ENCODE data around the gene SPTSSB.
A peak's percentile ranks its signal among the peaks of the same experiment; 100 is the strongest.

Gene SPTSSB

DNA sequence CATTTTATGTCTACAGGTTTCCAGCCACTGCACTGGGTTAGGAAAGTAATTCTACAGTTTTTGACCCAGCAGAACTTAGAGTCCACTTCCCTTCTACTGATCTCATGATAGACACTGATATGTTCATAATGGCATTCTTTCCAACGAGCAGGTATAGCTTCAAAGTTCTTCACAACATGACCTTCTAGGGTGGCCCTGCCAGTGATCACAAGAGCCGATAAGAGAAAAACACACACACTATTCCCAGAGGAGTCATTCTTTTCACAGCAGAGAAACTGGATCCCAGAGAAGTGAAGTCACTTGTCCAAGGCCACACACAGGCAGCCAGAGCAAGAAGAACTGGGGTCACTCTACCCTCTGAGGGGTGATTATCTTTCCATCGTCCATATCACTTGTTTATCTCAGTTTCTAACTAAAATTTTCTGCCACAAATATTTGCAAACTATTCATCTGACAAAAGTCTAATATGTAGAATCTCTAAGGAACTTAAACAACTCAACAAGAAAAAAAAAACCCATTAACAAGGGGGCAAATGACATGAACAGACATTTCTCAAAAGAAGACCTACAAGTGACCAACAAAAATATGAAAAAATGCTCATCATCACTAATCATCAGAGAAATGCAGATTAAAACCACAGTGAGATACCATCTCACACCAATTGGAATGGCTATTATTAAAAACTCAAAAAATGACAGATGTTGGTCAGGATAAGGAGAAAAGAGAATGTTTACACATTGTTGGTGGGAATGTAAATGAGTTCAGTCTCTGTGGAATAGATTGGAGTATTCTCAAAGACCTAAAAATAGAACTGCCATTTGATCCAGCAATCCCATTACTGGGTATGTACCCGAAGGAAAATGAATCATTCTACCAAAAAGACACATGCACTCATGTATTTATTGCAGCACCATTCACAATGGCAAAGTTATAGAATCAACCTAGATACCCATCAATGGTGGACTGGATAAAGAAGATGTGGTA lies 31.5 kb downstream of the SPTSSB start:
- FAIRE-seq (no peak), DNase-seq (ENCODE audit: low spot score) (no peak)

DNA sequence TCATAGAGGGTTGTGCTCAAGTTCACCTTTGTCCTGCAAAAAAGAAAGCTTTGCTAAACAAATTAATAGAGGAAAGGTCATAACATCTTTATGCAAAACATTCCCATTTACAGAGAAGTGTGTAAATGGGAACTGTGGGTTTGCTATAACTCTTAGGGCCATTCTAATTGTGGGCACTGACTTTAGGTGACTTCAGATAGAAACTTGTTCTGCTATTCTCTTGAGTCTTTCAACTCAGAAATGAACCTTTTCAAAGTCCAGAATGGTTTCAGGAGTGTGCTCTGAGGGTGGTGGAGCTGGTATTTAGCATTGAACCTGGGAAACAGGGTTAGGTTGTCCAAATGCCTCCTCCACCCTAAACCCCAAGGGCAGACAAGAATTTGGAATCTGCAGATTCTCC lies 34.0 kb downstream of the SPTSSB start:
- DNase-seq (ENCODE audit: low spot score) (no peak), FAIRE-seq (no peak)

DNA sequence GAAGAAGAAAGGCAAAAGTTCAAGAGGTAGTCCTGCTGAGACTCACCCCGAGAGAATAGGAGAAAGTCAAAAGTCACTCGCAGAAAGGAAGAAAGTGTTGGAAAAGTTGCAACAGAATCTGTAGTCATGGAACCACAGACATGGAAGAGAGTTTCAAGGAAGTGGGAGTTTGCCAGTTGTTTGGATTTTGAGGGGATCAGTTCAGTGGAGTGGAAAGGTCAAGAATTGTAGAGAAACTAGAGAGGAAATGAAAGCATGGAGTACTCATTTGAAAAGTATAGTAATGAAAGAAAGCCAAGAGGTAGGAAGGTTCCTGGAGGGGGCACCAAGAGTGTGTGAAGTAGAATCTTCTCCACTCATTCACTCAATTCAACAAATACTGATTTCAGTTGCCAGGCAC lies 34.7 kb downstream of the SPTSSB start:
- DNase-seq (ENCODE audit: low spot score): no peak
- FAIRE-seq: no peak

DNA sequence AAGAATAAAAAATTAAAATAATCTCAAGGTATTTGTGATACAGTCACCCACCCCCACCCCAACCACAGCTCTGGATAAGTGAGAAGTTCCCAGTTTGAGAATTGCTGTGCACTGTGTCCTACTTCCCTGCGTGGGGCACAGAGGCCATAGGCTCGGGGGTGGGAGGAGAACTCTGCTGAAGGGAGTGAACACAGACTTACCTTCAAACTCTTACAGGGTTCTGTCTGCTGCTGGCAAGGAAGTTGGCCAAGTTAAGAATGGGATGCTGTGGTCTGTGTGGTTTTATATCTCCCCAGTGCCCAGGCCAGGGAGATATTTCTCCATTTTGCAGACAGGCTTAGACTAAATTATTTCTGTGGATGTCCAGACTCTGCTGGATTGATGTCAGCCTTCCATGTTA lies 37.6 kb downstream of the SPTSSB start:
- DNase-seq (ENCODE audit: low spot score): no peak
- FAIRE-seq: no peak

DNA sequence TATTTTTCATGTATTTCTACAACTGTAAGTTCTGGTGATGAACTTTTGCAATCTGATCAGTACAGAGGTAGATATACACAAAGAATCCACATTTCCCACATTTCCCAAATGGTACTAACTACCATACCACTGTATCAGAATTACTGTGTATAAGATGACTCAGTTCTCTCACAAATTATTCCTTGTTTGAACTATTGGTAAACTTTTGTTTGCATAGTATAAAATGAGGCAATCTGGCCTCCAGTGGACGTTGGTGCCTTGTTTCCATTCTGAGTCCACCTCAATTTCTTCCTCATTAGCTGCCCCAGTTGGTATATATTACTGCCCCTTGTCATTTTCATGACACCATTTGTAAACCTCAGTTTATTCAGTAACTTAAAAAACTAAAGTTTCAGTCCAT lies 38.5 kb downstream of the SPTSSB start:
- FAIRE-seq (no peak), DNase-seq (ENCODE audit: low spot score) (no peak)

DNA sequence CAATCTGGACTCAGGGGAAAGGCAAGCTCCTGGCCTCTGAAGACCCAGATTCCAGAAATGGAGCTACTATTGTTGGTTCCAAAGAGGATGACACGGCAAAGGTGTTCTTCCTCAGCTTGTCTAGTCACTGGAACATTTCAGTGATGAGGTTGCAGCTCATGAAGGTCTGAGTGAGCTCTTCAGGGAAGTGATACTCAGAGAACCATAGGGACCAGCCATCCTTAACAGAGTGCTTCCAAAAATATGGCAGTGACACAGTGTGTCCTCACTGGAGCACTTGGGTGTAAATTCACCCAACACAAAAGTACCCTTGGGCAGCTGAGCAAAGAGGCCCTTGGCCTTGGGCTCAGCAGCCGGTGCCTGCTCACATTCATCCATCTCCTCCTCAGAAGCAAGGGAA lies 46.3 kb downstream of the SPTSSB start:
- FAIRE-seq (no peak), DNase-seq (ENCODE audit: low spot score) (no peak)

DNA sequence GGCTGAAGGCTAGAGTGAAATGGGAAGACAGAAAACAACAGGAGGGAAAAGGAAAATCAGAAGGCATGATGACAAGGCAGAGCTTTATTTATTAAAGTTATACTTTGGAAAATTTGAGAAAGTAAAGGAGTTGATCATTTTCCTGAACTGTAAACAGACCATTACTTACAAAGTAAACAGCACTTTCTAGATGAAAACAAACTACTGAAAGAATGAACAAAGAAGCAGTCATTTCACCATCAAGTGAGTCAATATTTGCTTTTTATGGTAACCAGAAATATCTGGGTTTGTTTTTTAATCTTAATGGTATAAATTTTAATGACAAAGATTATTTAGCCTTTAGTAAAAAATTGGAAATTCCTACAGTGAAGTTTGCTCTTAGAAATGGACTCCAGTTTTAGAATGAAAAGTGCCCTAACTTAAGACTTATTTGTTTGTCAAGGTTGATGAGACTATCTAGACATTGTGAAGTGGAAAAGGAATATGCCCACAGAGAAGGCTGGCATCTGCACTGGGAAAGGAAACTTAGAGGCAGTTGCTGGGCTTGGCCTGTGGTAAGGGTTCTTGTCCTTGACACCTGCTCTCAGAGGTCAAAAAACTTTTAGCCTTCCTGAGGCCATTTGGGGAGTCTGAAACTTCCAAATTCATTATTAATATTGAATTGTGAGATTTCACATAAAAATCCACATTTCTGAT lies 47.2 kb downstream of the SPTSSB start:
- DNase-seq (ENCODE audit: low spot score) (no peak), FAIRE-seq (no peak)

DNA sequence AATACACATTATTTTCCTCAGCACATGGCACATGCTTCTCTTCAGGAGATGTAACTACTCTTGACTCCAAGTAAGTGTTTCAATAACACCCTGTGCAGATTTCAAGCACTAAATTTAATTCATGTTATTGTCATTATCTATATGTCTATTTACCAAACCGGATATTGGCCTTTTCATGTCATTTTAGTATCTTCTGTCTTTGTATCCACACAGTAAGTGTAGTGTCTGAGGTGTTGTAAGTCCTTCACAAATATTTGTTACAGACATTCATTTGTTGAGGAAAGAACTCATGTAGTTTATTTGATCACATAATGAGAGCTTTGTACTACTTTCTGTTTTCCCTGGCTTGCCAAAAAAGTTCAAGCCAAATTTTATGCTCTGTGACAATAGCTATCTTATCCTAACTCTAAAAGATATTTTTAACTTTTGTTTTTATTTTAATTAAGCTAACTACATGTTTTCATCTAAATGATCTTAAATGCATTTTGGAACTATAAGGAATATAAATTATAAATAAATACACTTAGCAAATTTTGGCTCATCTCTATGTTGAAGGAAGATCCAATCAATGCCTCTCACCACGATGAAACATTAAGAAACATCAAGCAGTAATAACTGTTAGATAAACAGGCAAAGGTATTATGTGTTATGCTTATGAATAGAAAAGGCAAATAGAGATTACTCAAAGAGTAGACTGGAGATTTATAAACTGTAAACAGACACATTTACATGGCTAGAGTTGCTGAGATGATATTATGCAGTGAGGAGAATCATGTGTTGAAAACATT lies 48.3 kb downstream of the SPTSSB start:
- no peak for FAIRE-seq
- no peak for DNase-seq (ENCODE audit: low spot score)

DNA sequence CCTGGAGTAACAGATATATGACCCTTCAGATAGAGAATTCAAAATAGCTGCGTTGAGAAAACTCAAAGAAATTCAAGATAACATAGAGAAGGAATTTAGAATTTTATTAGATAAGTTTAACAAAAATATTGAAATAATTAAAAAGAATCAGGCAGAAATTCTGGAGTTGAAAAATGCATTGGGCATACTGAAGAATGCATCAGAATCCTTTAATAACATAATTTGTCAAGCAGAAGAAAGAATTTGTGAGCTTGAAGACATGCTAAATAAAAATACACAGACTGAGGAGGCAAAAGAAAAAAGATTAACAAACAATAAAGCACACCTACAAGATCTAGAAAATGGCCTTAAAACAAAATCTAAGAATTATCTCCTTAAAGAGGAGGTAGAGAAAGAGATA lies 50.5 kb downstream of the SPTSSB start:
- no peak for FAIRE-seq
- no peak for DNase-seq (ENCODE audit: low spot score)

DNA sequence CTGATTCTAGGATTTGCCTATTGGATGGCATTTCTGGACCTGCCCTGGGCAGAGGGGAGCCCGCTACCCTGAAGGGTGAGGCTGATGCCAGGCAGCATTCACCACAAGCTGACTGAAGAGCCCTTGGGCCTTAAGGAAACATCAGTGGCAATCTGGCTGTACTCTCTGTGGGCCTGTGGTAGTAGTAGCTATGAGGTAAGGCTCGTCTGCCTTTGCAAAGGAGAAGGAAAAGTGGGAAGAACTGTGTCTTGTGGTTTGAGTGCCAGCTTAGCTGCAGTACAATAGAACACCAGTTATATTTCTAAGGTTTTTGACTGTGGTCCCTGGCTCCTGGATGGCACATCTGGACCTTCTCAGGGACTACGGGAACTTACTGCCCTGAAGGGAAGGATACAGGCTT lies 51.5 kb downstream of the SPTSSB start:
- no peak for DNase-seq (ENCODE audit: low spot score)
- no peak for FAIRE-seq

DNA sequence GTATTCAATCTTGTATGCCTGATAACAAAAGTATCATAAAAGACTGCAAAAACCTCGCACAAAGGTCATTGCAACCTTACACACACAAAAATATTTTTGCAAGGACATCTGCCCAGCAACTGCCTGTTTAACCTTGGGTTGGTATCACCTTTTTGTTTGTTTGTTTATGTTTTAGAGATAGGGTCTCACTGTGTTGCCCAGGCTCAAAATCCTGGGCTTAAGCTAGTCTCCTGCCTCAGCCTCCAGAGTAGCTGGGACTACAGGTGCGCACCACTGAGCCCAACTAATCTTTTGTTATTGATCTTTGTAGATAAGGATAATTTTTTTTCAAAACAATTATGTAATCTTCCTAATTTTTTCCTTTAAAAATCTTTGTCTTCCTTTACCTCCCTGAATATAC lies 54.2 kb downstream of the SPTSSB start:
- DNase-seq (ENCODE audit: low spot score) (no peak), FAIRE-seq (no peak)

DNA sequence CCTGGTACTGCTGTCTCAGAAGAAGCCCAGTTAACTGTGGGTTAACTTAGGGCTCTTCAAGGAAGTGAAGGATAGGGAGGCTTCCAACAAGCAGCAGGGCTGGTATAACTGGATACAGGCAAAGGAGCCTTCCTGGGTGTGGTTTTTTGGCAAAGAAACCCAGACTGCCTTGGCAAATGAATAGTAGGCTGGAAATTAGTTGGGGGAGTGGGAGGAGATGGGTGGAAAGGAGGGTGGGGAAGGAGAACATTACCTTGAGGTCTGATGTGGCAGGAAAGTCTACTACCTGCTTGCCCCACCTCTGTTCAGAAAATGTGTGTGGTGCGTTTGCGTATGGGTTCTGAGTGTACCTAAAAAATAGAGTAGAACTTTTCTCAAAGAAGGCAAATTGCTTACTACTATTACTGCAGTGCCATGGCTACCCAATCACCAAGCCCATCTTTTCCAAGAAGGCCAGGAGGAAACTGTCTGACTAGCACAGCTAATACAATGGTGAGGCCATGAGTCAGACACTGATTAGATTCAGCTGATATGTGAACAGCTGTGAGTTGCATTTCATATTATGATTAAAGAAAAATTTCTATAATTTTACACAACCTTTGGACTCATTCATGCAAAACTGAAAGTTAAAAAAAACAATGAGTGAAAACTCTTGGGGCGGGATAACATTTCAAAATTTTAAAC lies 55.2 kb downstream of the SPTSSB start:
- DNase-seq (ENCODE audit: low spot score) (no peak), FAIRE-seq (no peak)

DNA sequence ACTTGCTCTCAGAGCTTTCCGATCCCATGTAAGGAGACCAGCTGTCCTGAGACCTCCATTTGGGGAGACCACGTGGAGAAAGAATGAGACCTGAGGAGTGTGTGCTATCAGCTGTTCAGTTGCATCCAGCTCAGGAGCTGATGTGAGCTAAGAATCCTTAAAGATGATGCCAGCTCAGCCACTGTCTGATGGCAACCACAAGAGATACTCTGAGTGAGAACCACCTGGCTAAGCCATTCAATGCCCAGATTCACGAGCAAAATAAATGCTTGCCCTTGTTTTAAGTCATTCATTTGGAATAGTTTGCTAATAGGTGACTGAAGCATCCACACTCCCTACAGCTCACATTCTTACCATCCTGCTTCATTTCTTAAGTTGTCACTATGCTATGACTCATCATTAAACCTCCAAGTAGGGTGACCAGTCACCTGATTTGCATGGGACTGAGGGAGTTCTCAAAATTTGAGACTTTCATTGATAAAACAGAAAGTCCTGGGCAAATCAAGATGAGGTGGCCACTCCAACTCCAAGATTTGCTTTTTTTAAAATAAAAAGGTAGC lies 56.4 kb downstream of the SPTSSB start:
- FAIRE-seq (no peak), DNase-seq (ENCODE audit: low spot score) (peak; percentile 15)

DNA sequence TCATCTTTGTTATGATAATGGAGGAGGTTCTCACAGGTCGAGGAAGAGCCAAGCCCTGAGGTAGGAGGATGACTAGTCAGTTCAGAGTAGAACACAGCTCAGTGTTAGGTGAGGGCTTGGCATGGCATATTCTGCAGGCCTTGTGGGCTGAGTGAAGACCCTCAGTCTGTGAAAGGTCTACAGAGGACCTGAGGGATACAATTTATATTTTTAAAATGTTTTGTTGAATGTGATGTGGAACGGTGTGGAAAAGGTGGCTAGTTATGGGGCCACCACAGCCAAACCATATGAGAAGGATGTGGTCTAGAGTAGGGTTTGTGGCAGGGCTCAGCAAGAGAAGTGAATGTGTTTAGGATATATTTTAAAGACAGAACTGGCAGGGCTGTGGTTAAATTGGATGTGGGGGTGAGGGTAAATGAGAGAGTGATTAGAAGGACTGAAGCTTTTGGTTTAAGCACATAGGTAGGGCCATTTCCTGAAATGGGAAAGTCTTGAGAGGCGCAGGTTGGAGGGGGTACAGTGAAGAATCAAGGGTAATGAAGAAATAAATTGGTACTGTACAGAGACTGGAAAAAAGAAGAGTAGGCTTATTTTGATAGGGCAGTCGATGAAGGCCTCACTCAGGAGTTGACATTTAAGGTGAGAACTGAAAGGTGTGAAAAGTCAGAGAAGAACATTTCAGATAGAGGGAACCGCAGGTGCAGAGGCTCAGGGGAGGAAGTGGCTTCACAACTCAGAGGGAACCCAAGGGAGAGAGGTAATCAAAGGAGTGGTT lies 60.5 kb downstream of the SPTSSB start:
- DNase-seq (ENCODE audit: low spot score) (no peak), FAIRE-seq (no peak)

DNA sequence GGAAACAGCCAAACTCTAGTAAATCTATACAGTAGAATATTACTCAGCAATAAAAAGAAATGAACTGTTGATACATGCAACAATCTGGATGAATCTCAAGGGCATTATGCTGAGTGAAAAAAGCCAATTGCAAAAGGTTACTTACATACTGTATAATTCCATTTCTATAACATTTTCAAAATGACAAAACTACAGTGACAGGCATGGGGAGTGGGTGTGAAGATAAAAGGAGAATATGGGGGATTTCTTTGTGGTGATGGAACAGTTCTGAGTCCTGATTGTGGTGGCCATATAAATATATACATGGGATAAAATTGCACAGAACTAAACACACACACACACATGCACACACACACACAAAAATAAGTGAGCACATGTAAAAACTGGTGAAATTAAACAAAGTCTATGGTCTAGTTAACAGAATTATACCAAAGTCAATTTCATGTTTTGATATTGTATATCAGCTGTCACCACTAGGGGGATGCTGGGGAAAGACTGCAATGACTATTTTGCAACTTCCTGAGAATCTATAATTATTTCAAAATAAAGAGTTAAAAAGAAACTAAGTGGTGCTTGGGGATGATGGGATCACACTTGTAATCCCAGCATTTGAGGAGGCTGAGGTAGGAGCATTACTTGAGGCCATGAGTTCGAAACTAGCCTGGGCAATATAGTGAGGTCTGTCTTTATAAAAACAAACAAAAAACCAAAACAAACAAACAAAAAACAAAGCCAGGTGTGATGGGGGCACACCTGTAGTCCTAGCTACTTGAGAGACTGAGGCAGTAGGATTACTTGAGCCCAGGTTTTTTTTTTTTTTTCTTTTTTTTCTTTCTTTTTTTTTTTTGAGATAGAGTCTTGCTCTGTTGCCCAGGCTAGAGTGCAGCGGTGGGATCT lies 66.0 kb downstream of the SPTSSB start:
- no peak for DNase-seq (ENCODE audit: low spot score)
- no peak for FAIRE-seq

DNA sequence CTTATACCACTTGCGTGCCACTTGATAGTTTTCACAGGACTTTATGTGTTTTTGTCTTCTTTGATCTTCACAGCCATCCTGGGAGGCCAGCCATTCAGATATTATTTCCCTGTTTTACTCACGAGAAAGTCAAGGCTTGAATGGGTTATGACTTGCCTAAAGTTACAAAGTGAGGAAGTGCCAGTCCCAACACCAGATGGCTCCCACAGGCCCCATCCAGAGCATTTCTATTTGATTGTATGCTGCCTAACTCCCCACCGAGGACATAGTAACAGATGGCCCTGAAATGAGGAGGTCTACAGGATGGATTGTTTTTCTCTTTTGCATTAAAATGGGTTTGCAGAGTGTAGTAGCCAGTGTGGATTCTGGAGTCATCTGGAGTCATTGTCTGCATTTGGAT lies 74.5 kb downstream of the SPTSSB start:
- DNase-seq (ENCODE audit: low spot score) (no peak), FAIRE-seq (no peak)

DNA sequence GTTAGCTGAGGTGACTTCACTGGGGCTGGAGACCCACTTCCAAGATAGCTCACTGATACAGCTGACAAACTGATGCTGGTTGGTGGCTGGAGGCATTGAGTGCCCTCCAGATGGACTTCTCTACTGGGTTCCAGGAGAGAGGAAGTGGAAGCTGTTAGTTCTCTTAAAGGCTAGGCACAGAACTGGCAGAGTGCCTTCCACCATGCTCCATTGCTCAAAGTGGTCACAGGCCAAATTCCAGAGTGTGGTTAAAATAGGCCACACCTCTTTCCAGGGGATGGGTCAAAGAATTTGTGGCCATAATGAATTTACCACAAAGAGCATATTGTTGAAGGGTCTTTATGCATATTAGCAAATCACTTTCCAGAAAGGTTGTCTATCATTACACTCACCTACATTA lies 76.0 kb downstream of the SPTSSB start:
- DNase-seq (ENCODE audit: low spot score): peak; percentile 18

More for the DNA sequence above, 76.0 kb downstream of the SPTSSB start:
- FAIRE-seq: no peak

All from urothelium cell line (cell line).